NCI-H460 (cell line): ENCODE results near the gene RAPGEF6. TPM values are rescaled to one million over a fixed set of nuclear protein-coding genes. Genes with fewer than 3 reads are reported as not detected.
"Not testable (repeated sequence)": the region's sequence is repeated elsewhere in the genome, so short reads cannot be mapped to it uniquely, and the experiment has no call there.

Source experiments
- DNase-seq: peaks from one replicate; pipeline ENCODE4 v3.0.0-alpha.2; 2016; ENCODE audit warnings: low read depth; ENCODE audit errors: extremely low read depth
- polyA plus RNA-seq: library from polyadenylated mRNA; depleted of rRNA; stranded (reverse); fragments of >200 nt; gene quantifications from 2 replicates; pipeline ENCODE4 v1.2.3, GENCODE V29; 2014; cell fraction: nucleus; rRNA removed
- total RNA-seq: library from RNA; depleted of rRNA; stranded (reverse); fragments of >200 nt; shearing (Covaris generic); gene quantifications from 2 replicates; pipeline ENCODE4 v1.2.3, GENCODE V29; 2014; rRNA removed

RAPGEF6 gene, protein sequence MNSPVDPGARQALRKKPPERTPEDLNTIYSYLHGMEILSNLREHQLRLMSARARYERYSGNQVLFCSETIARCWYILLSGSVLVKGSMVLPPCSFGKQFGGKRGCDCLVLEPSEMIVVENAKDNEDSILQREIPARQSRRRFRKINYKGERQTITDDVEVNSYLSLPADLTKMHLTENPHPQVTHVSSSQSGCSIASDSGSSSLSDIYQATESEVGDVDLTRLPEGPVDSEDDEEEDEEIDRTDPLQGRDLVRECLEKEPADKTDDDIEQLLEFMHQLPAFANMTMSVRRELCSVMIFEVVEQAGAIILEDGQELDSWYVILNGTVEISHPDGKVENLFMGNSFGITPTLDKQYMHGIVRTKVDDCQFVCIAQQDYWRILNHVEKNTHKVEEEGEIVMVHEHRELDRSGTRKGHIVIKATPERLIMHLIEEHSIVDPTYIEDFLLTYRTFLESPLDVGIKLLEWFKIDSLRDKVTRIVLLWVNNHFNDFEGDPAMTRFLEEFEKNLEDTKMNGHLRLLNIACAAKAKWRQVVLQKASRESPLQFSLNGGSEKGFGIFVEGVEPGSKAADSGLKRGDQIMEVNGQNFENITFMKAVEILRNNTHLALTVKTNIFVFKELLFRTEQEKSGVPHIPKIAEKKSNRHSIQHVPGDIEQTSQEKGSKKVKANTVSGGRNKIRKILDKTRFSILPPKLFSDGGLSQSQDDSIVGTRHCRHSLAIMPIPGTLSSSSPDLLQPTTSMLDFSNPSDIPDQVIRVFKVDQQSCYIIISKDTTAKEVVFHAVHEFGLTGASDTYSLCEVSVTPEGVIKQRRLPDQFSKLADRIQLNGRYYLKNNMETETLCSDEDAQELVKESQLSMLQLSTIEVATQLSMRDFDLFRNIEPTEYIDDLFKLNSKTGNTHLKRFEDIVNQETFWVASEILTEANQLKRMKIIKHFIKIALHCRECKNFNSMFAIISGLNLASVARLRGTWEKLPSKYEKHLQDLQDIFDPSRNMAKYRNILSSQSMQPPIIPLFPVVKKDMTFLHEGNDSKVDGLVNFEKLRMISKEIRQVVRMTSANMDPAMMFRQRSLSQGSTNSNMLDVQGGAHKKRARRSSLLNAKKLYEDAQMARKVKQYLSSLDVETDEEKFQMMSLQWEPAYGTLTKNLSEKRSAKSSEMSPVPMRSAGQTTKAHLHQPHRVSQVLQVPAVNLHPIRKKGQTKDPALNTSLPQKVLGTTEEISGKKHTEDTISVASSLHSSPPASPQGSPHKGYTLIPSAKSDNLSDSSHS (N-terminal part only)
- total RNA-seq = 15.6 and 17.4 TPM in 2 replicates
- polyA plus RNA-seq = 4.1 and 11.6 TPM in 2 replicates

DNA sequence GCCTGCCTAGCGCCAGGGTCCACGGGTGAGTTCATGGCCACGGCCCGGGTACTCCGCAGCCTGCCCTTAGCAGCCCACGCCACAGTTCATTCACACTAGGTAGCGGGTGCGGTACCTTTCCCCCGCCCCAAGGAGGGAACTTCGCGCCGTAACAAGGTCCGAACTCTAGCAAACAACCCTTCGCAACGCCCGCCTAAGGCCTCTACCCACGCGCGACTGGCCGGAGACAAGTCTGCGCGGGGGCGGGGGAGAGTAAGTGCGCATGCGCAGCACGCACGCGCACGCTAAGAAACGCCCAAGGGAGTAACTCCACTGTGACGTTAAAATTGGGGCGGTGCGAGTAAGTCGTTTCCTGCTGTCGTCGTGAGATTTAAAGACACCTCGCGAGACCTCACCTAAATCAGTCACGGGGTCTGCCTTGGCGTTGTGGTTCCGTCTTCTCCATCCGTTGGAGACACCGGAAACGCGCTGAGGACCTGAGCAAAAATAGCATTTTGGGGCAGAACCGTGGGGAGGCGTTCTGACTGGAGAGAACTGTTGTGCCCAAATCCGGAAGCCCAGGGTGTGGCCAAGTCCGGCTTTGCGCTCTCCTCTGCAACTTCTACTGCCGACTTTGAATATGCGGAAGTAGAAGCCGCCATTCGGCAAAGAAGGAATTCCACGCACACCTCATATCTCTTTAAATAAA is at the start of gene RAPGEF6:
TSS of gene RAPGEF6 (minus strand) at position 234 of the 688 bp plus-strand sequence. CDS start at position 35, 199 bp downstream.
- peak; percentile 100 for DNase-seq

DNA sequence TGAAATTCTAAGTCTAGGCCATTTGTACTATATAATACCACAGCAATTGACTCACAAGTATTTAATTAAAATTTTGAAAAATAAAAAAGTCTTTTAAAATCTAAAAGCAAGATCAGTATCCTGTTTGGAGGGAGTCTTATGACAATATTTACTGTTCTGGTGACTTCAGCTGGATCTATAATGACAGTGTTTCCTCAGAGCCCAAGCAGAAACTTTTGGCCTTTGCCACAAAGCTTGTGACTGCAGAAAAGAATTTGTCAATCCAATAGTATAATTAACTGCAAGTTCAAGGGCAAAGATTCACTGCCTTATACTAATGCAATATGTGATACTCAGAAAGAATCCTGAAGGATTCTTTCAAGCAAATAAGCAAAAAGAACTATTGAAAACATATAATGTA is 49.6 kb upstream of the RAPGEF6 start:
- no peak for DNase-seq

DNA sequence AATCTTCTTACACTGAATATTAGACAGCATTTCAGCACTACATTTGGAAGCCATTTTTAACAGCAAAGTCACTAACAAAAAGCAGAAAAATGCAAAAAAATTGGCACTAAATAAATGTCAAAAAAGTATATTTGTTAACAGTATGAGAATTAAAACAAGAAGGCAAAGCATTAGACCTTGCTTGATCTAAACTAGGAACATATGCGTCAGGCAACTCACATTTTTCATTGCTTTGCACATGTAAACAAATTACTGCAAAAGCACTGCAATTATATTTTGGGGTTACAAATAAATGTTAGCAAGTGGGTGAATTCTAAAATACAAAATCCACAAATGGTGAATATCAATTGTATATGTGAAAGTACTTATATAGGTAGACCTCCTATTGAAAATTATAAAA is 49.0 kb upstream of the RAPGEF6 start:
- DNase-seq = no peak

GRCh38 chr5:131682826-131683225 is 47.8 kb upstream of the RAPGEF6 start:
- no peak for DNase-seq

- no peak for DNase-seq
Measured at GRCh38 chr5:131682175-131682574, 47.1 kb upstream of the RAPGEF6 start.

- DNase-seq = no peak
Measured at GRCh38 chr5:131679911-131680310, 44.9 kb upstream of the RAPGEF6 start.

- not testable (repeated sequence) for DNase-seq
Measured at GRCh38 chr5:131678273-131678672, 43.2 kb upstream of the RAPGEF6 start.

- DNase-seq = no peak
Measured at GRCh38 chr5:131677115-131677514, 42.1 kb upstream of the RAPGEF6 start.

GRCh38 chr5:131672776-131673175 is 37.7 kb upstream of the RAPGEF6 start:
- DNase-seq = no peak

- peak; percentile 16 for DNase-seq
Measured at GRCh38 chr5:131671994-131672655, 37.1 kb upstream of the RAPGEF6 start.

DNA sequence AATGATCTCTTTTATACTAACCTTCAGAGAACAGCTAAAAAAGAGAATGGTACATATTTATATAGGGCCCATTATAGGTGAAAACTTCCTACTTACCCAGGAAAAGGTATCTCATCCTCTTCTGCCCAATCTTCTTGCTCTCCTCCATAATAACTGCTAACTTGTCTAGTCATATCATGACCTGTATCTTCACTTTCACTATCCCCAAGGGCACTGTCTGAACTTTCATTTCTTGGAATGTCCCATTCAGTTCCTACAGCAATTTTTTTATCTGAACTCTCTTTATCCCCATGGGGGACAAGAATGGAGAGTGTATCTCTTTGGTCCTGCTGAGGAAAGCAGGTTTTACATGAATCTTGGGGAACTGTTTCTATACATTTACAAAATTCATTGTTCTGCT is 36.4 kb upstream of the RAPGEF6 start:
- DNase-seq = no peak

GRCh38 chr5:131664929-131665328 is 29.9 kb upstream of the RAPGEF6 start:
- DNase-seq = no peak

DNA sequence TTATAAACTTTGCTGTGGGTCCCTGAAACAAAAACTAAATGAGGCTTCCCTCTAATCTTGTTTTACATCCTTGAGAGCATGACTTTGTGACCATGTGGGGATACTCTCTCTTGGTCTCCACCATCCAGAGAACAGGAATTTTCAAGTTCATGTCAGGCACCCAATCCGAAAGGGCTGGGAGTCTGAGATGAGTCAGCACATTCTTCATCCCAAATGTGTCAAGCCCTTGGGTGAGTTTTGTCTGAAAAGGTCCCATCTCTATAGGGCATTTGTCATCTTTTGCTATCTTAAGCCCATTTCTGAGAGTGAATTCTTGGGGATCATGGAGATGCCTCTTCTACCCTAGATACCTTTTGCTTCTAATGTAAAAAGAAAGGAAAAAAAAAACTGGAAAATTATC is 26.9 kb upstream of the RAPGEF6 start:
- DNase-seq = peak; percentile 11

- DNase-seq = no peak
Measured at GRCh38 chr5:131659841-131660240, 24.8 kb upstream of the RAPGEF6 start.

GRCh38 chr5:131659290-131659689 is 24.3 kb upstream of the RAPGEF6 start:
- no peak for DNase-seq

DNA sequence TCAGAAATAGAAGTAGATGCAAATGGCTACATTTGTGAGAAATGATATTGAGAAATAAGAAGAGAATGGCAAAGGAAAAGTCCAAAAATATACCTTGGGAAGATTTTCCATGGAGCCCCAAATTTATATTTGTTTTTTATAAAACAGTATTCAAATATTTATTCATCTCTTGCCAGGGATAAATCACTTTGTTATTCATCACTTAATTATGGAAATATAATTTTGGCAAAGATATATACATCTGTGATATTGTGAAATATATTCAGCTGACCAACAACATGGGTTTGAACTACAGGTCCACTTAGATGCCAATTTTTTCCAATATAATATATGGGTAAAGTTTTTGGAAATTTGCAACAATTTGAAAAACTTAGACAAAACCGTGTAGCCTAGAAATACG is 19.7 kb upstream of the RAPGEF6 start:
- no peak for DNase-seq

DNA sequence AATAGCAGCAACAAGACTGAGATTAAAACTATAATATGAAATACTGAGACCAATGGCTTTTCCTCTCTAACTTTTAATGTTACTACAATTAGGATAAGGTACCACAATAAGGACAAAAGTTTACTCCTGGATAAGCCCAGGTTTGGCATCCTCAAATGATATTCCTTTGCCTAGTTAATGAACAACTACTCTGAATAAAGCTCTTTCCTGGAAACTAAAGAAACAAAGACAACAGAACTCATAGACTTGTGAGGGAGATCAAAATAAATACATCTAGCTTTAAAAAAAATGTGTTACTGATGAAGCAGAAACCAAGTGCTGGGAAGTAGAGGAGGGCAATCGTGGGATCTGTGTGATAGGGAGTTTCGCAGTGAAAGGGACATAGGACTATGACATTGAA is 19.3 kb upstream of the RAPGEF6 start:
- no peak for DNase-seq

DNA sequence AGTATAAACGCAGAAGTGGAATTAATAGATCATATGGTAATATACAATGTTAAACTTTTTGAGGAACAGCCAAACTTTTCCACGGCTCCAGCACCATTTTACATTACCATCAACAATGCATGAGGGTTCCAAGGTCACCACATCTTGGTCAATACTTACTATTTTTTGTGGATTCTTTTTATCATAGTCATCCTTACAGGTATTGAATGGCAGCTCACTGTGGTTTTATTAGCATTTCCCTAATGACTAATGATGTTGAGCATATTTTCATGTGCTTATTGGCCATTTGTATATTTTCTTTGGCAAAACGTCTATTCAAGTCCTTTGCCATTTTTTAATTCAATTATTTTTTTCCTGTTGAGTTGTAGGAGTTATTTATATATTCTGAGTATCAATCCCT is 14.1 kb upstream of the RAPGEF6 start:
- DNase-seq = no peak

DNA sequence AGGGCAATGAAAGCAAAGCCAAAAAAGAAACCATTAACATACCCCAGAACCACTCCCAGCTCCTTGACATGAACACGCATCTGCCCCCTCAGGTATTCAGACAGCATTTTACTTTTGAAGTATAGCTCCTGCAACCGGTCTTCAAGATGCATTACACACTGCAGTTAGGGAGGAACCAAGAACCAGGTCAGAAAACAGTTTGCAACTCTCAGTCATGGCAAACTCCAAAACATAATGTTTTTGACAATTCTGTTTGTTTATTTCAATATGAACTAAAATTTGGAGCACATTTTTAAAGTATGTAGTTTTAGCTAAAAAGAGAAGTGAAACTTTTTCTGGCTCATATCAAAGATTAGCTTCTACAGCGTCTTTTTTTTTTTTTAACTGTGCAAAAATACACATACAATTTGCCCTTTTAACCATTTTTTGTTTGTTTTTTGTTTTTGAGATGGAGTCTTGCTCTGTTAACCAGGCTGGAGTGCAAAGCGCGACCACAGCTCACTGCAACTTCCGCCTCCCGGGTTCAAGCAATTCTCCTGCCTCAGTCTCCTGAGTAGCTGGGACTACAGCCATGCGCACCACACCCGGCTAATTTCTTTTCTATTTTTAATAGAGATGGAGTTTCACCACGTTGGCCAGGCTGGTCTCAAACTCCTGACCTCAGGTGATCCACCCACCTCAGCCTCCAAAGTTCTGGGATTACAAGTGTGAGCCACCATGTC is 12.2 kb upstream of the RAPGEF6 start:
- no peak for DNase-seq
